ENCODE results near the gene EXOC3L1.

The EXOC3L1 gene

DNA sequence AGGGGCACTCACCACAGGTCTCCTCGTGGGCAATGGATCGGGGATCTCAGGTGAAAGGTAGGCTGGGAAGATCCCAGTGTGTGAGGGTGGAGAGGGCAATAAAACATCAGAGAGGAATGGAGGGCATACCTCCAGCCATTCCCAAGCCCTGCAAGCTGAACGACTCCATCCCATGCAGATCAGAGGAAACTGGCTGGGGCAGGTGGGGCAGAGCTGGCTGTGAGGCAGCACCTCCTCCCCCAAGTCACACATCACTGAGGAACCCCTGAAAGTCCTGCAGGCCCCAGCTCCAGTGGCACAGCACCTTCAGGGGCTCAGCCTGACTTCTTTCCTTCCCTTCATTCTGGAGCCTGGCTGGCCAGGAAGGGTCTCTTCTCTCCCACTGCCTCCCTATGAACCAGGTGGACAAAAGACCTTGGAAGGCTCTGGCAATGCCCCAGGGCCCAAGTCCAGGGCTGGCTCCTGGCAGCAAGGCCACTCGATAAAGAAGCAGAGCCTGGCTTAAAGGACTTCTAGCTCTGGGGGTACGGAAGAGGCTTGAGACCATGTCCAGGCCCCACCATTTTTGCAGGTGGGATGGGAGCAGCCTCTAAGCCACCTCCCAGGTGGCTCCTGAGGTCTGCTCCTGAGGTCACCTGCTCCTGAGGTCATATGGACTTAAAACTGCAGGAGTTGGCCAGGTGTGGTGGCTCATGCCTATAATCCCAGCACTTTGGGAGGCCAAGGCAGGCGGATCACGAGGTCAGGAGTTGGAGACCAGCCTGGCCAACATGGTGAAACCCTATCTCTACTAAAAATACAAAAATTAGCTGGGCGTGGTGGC is 23.5 kb upstream of the EXOC3L1 start:
- no peak for DNase-seq

- no peak for DNase-seq
These were observed 22.8 kb upstream of the EXOC3L1 start for GRCh38 chr16:67212766-67213165.

DNA sequence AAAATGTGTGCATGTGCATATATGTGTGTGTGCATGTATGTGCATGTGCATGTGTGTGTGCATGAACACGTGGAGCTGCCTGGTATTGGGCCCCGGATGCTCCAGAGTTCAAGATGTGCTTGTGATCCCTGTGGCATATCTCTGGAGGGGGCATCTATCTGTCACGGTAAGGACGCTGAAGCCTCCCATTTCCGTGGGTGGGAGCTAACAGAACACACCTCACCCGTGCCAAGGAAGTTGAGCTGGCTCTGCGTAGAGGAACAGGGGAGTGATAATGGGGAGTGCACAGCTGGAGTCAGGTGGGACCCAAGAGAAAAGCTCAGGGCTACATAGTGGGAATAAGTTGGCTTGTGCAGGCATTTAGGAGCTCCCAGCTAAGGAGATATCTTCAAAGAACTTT is 21.7 kb upstream of the EXOC3L1 start:
- DNase-seq, result no peak

DNA sequence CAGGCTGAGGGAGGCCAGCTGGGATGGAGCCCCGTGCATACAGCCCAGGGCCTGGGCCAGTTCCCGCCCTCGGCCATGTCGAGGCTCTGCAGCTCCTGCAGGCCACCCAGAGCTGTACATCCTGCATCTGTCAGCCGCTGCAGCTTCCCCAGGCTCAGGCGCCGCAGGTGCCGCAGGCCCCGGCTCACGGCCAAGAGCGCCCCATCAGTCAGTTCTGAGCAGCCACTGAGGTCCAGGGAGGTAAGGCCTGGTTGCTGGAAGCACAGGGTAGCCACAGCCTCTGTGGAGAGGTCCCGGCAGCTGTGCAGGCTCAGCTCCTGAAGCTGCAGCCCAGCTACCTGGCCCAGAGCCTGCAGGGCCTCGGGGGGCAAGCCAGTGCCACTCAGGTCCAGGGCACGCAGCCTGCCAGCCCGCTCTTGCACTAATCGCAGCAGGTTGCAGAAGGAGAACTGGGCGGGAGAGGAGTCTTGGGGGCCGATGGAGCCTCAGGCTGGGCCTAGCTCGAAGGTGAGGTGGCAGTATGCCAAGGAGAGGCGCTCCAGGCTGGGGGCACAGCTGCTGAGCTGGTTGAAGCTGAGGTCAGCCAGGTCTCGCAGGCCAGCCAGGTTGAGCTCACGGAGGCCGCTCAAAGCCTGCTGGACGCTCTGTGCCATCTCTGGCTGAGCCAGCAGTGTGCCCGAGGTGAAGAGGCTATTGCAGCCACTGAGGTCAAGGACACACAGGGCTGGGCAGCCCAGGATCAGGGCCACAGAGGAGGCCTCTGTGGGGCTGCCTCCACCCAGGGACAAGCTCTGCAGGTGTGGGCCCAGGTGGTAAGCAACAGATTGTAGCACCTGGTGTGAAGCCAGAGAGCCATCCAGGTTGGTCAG is 20.4 kb upstream of the EXOC3L1 start:
- no peak for DNase-seq

- no peak for DNase-seq
These were observed 19.6 kb upstream of the EXOC3L1 start for GRCh38 chr16:67209565-67209964.

DNA sequence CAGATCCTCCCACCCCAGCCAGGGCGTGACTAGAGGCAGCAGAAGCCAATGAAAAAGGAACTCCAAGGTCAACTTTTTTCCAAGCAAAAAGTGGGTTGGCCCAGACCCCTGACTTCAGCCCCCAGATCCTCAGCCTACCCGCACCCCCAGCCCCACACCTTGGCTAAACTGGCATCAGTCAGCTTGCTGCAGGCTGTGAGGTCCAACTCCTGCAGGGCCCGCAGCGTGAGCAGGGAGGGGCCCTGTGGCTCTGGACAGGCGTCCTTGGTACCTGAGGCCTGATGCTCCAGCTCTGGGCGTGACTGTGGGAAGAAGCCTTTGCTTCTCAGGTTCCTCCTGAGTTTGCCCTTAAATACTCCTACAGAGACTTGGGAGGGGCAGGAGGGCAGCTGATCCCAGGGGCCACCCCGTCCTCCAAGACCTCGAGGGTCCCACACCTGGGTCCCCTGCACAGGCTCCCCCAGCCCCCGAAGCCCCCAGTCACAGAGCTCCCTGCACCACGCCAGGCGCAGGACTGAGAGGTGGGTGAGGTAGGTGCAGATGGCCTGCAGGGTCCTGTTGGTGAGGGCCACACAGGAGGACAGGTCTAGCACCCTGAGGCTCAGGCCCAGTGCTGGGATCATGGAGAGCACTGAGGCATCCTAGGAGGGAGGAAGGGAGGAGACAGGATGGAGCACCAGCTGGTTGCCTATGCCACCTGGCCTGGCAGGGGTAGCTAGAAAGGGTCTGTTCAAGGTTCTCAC is 18.4 kb upstream of the EXOC3L1 start:
- no peak for DNase-seq

DNA sequence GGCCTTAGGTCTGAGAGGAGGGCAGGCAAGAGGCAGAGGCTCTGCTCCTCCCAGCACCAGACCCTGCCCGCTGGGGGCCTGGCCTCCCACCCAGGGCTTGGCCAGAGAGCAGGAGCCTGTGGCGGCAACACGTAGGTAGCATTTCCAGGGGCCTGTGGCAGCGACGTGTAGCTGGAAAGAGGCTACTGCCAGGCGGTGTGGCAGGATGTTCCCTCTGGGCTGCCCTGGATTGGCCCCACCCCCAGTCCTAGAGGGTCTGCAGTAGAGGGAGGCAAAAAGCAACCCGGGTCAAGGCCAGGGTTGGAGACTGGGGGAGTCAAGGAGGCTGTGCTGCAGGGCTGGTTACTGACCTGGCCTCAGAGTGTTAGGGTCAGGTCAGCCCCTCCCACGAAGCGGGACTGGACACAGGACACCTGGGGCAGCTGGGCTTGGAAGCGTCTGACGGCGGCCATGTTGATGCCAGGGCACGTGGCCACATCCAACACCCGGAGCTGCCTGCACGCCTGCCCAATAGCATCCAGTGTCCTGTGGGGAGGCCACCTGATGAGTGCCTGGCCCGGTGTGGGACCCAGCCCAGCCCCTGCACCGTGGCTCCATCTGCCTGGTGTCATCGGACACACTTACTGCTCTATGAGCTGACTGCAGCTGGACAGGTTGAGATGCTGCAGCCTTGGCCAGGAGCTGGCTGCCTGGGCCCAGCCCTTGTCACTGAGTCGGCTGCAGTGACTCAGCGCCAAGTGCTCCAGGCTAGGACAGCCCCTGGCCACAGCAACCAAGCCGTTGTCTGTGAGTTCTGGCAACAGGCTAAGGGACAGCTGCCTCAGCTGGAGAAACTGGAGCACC is 17.5 kb upstream of the EXOC3L1 start:
- no peak for DNase-seq

- no peak for DNase-seq
These were observed 16.9 kb upstream of the EXOC3L1 start for GRCh38 chr16:67206838-67207248.

DNA sequence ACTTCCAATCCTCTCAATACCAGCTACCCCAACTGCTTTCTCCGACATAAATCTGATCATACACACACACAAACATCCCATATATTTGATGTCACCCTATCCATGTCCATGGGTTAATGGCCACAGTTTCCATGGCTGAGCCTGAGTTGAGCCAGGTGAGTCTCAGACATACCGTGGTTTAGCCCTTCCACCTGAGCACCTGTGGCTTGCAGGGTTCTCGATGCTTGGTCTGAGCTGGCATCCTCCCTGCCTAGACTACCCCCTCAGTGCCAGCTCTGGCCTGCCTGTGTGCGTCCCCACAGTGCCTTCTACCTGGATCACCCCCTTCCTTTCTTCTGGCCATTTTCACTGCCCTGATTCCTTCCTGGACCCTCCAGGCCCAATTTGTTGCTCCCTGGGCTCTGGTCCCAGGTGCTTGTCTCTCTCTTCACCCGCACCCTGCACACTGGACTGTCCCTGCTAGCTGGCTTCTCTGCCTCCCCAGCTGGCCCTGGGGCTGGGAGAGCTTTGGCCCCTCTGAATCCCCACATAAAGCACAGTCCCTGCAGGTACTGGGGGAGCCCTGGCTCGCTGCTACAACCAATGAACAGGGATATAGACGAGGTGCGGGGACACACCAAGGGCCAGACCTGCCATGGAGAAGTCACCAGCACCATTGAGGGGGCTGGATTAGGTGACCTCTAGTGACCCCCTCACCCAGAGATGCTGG is 16.3 kb upstream of the EXOC3L1 start:
- no peak for DNase-seq

DNA sequence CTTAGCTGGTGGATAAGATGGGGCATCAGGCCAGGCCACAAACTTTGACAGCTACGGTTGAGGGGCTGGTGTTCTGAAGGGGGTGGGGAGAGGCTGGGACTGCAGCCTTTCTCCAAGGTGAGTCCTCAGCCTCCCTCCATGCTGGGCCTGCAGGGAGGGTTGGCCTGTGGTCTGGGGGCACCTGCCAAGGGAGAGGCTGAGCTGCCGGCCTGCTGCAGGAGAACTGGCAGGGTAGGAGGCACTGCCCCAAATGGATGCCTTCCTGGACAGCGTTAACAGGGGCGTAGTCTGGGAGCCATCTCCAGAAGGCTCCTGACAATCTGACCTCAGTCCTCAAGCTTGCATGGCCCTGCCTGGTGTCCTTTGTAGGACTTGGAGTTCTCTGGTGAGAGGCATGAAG is 14.1 kb upstream of the EXOC3L1 start:
- no peak for DNase-seq

DNA sequence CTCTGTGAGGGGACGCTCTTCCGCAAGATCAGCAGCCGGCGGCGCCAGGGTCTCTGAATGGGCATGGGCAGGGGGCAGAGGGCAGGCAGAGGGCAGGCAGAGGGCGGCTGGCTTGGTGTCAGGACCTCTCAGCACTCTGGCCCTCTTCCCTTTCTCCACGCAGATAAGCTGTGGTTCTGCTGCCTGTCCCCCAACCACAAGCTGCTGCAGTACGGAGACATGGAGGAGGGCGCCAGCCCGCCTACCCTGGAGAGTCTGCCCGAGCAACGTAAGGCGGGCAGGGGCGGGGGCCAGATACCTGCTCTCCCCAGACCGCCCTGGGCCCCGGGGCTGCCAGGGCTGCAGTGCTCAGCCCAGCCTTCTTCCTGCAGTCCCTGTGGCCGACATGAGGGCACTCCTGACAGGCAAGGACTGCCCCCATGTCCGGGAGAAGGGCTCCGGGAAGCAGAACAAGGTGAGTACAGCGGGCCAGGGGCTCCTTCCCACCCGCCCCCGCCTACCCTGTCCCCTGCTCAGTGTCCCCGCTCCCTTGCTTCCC is 13.1 kb upstream of the EXOC3L1 start:
- DNase-seq, result no peak

GRCh38 chr16:67202426-67202825 is 12.5 kb upstream of the EXOC3L1 start:
- no peak for DNase-seq

DNA sequence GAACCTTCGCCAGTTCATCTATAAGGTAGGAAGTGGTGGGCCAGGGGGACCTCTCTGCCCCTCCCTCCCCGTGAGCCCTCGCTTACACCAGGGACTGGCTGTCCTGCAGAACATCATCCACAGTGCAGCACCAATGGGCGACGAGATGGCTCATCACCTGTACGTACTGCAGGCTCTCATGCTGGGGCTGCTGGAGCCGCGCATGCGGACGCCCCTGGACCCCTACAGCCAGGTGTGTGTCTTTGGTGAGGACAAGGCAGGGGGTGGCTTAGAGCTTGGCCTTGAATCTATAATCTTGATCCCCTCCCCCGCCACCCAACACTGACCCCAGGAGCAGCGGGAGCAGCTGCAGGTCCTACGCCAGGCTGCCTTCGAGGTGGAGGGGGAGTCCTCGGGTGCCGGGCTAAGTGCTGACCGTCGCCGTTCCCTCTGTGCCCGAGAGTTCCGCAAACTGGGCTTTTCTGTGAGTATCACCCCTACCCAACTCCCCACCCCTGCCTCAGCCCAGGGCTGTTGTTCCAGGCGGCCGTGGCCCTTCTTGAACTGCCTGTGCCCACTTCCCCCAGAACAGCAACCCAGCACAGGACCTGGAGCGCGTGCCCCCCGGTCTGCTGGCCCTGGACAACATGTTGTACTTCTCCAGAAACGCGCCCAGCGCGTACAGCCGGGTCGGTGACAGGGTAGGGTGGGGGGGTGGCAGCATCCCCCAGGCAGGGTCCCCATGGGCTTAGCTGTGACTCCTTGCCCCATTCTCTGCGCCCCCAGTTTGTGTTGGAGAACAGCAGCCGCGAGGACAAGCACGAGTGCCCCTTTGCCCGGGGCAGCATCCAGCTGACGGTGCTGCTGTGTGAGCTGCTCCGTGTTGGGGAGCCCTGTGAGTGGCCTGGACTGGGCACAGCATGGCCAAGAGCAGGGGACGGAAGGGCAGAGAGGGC is 11.7 kb upstream of the EXOC3L1 start:
- DNase-seq, result no peak

GRCh38 chr16:67200491-67200890 is 10.6 kb upstream of the EXOC3L1 start:
- no peak for DNase-seq

GRCh38 chr16:67199808-67200198 is 9.9 kb upstream of the EXOC3L1 start:
- no peak for DNase-seq

DNA sequence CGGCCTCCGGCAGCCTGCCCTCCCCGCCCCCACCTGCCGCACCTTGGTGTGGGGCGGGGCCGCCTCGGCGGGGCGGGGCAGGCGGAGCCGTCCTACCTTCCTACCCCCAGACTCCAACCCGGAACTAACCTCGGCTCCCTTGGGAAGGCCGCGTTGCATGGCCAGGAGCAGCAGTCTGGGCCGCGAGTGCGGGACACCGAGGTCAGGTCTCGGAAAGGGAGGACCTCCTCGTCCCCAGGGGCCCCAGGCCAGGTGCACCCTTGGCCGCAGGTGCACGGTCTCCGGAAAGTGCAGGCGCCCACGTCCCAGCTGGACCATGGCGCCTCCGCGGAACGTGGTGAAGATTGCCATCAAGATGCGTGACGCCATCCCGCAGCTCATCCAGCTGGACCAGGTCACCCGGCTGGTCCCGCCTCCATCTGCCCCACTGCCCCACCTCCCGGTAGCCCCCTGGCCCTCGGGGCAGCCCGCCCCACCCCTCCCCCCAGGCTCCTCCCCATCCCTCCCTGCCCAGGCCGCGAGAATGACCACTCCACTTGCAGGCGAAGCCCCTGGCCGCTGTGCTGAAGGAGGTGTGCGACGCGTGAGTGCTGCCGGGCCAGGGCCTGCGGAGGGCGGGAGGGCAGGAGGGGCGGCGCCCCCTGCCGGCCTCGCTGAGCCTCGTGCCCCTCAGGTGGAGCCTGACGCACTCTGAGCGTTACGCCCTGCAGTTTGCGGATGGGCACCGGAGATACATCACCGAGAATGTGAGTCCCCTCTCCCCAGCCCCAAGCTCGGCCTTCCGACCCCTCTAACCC is 9.3 kb upstream of the EXOC3L1 start, which contains the start of gene ELMO3:
TSS of gene ELMO3 (plus strand) at position 121 of the 797 bp plus-strand sequence. CDS start at position 317, 196 bp downstream.
- no peak for DNase-seq

- DNase-seq, result no peak
These were observed 8.3 kb upstream of the EXOC3L1 start for GRCh38 chr16:67198238-67198734.

DNA sequence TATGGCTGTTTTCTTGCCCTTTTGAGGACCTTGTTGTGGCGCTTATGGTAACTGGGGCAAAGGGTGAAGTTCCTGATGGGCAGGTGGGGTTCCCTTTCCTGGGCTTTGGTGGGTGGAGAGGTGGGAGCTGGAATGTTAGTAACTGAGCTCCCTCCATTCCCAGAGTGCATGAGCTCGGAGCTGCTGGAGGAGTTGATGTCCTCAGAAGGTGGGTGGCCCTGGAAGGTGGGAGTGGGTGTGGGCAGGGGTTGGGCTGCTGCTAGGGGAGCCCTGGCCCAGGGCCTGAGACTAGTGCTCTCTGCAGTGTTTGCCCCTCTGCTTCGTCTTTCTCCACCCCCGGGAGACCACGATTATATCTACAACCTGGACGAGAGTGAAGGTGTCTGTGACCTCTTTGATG is 7.8 kb upstream of the EXOC3L1 start:
- DNase-seq, result no peak

GRCh38 chr16:67196881-67197280 is 6.9 kb upstream of the EXOC3L1 start:
- no peak for DNase-seq
